Naive B cell (primary cell): ENCODE data around the gene PTMS. TPM values are rescaled to one million over a fixed set of nuclear protein-coding genes. Genes with fewer than 3 reads are reported as not detected.

Source experiments
- ATAC-seq, 2 donors: fragments of 150-1000 bp; cut with Tn5 transposase; 2 replicates each; pipeline ENCODE4 v1.10.0; 2021; ENCODE audit warnings: low read depth in 2 of 2, mild to moderate bottlenecking in 2 of 2, moderate library complexity in 2 of 2
- DNase-seq: peaks from one replicate; pipeline ENCODE4 v3.0.0; 2022
- H3K27ac Mint-ChIP-seq, 6 donors: one replicate each; pipeline ENCODE4 v1.8.0; 2020 to 2022; ENCODE audit warnings: mild to moderate bottlenecking in 6 of 6, mixed read lengths in 6 of 6, moderate library complexity in 5 of 6, inconsistent platforms in 2 of 6
- H3K27me3 Mint-ChIP-seq, 3 donors: one replicate each; pipeline ENCODE4 v1.8.0; 2021 to 2022; ENCODE audit warnings: mixed read lengths in 3 of 3, mild to moderate bottlenecking in 1 of 3
- H3K36me3 Mint-ChIP-seq, 2 donors: one replicate each; pipeline ENCODE4 v1.8.0; 2020 to 2022; ENCODE audit warnings: mixed read lengths in 2 of 2, inconsistent platforms in 1 of 2, mild to moderate bottlenecking in 1 of 2
- H3K4me1 Mint-ChIP-seq, 3 donors: one replicate each; pipeline ENCODE4 v1.8.0; 2020 to 2022; ENCODE audit warnings: mixed read lengths in 3 of 3, inconsistent platforms in 1 of 3, mild to moderate bottlenecking in 1 of 3, moderate library complexity in 1 of 3
- H3K4me3 Mint-ChIP-seq, 8 donors: one replicate each; pipeline ENCODE4 v1.8.0; 2020 to 2022; ENCODE audit warnings: mild to moderate bottlenecking in 8 of 8, mixed read lengths in 8 of 8, moderate library complexity in 8 of 8, inconsistent platforms in 2 of 8
- H3K9me3 Mint-ChIP-seq, 7 donors: one replicate each; pipeline ENCODE4 v1.8.0; 2020 to 2022; ENCODE audit warnings: mixed read lengths in 7 of 7, mild to moderate bottlenecking in 5 of 7, inconsistent platforms in 2 of 7, moderate library complexity in 1 of 7
- polyA plus RNA-seq, 6 donors: library from polyadenylated mRNA; unstranded; fragments of 300-500 nt; fragmentation: Illumina TruSeq; gene quantifications; one replicate each; pipeline ENCODE4 v1.2.3, GENCODE V29; 2021; ENCODE audit warnings: low read depth in 6 of 6

The PTMS gene
- polyA plus RNA-seq, 6 donors from 2014 or later = 0.38 TPM; not detected in 5

DNA sequence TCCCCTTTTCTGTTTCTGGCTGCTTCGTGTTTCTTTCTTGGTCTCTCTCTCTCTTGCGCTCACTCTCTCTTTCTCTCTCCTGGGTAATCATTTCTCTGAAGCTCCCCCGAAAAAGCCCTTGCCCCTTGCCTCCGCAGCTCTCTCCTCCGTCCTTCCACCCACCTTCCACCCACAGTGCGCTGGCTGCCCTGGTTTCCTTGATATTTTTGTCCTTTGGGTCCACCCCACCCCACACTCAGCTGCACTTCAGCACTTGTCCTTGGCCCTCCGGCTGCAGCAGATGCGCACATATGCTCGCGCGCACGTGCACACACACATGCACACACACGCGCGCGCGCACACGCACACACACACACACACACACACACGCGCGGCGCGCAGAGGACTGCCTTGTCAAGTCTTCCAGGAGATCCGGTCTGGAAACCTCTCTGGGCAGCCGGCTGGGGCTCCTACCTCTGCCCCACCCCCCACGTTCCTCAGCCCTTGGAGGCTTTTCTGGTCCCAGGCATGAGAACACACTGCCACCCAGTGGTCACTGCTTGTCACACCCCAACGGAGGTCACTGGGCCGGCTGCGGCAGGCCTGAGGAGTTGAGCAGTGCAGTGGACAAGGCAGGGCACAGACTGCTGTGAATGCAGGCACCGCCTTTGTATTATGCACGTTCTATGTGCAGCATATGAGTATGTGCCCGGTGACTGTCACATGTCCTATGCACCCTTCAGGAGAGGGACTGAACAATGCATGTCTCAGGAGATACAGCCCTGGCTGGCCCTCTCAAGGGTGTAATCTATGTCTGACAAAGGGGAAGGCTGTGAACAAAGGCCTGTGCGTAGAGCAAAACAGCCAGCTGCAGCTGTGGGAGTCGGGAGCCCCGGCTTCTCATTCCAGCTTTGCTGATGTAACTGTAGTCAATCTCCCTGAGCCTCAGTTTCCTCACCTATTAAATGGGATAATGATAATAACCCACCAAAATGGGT, 12.7 kb downstream of the PTMS start:
- DNase-seq (peak; percentile 83), ATAC-seq (peak; percentile 93)
- H3K27me3 Mint-ChIP-seq = peaks cover 38 to 59% (median 57%) of the 10 kb centered on the region in 3 donors
- H3K36me3 Mint-ChIP-seq = peaks cover 0 to 8% of the 10 kb centered on the region in 2 donors
- peaks cover 20 to 22% (median 21%) of the 10 kb centered on the region in 3 donors for H3K4me1 Mint-ChIP-seq
- peak overlapping the region in 4 of 6 donors; percentile 5 to 96 (median 88) for H3K27ac Mint-ChIP-seq
- H3K9me3 Mint-ChIP-seq = no peaks in the 10 kb centered on the region
- peak overlapping the region; percentile 54 to 95 (median 86) for H3K4me3 Mint-ChIP-seq

DNA sequence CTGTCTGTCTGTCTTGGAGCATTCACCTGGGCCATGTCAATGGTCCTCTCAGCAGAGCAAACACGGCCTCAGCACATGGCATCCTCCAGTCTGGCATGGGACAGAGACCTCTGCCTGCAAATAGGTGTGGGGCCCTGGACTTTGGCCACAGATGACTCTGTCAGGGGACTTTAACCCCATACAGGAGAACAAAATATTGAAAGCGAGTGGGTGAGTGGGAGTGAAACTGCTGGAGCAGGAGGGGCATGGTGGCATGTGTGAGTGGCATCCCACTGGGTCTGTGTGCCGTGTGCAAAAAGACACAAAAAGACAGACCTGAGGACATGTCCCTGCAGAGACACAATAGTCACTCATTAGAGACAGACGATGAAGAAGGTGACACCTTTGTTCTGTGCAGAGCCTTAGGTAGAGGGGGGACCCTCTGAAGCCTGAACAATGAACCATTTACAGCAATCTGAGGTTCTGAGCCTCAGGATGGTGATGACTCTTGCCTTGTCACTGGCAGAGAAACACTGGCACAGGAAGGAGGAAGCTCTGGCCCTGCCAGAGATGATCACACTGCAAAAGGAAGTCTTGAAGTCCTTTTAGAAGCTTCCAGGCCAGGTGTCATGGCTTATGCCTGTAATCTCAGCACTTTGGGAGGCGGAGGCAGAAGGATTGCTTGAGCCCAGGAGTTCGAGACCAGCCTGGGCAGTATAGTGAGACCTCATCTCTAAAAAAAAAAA, 13.7 kb downstream of the PTMS start:
- no peaks in the 10 kb centered on the region for H3K9me3 Mint-ChIP-seq
- peak overlapping the region in 2 of 6 donors; percentile 50 to 90 for H3K27ac Mint-ChIP-seq
- DNase-seq (no peak), ATAC-seq (no peak)
- peaks cover 14 to 17% (median 16%) of the 10 kb centered on the region in 3 donors for H3K4me1 Mint-ChIP-seq
- peaks cover 30 to 52% (median 49%) of the 10 kb centered on the region in 3 donors for H3K27me3 Mint-ChIP-seq
- peak overlapping the region in 5 of 8 donors; percentile 9 to 87 (median 57) for H3K4me3 Mint-ChIP-seq
- H3K36me3 Mint-ChIP-seq = peaks cover 0 to 6% of the 10 kb centered on the region in 2 donors

DNA sequence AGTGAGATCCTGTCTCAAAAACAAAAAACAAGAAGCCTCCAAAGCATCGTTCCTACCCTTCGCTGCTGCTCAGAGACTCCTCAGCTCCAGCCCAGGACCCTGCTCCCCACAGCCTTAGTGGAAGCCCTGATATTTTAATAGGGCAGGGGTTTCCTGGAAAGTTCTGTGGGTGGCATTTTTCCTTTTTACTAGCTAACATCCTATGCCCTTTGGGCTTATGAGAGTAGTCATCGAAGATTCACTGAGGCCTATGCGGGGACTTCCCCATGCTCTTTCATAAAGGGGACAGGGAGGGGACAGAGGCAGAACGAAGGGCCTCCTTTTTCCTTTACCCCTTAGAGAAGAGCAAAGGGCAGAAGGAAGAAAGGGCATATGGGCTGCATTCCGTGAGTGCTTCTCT, 14.4 kb downstream of the PTMS start:
- Mint-ChIP-seq H3K4me3 (no peak overlapping the region), H3K27me3 (peaks cover 23 to 45% (median 42%) of the 10 kb centered on the region in 3 donors), H3K36me3 (no peaks in the 10 kb centered on the region), H3K9me3 (no peaks in the 10 kb centered on the region), H3K4me1 (peaks cover 13 to 14% (median 13%) of the 10 kb centered on the region in 3 donors), H3K27ac (no peak overlapping the region)
- no peak for DNase-seq
- no peak for ATAC-seq

GRCh38 chr12:6782119-6782518, 16.0 kb downstream of the PTMS start:
- Mint-ChIP-seq H3K4me3 (no peak overlapping the region), H3K27ac (no peak overlapping the region), H3K27me3 (peaks cover 15 to 37% (median 27%) of the 10 kb centered on the region in 3 donors), H3K9me3 (no peaks in the 10 kb centered on the region), H3K4me1 (peaks cover 13% of the 10 kb centered on the region in 3 donors), H3K36me3 (no peaks in the 10 kb centered on the region)
- ATAC-seq (no peak), DNase-seq (no peak)

GRCh38 chr12:6782850-6783566, 16.8 kb downstream of the PTMS start:
- Mint-ChIP-seq H3K36me3 (no peaks in the 10 kb centered on the region), H3K9me3 (no peaks in the 10 kb centered on the region), H3K4me3 (no peak overlapping the region), H3K27ac (no peak overlapping the region), H3K27me3 (peaks cover 9 to 28% (median 18%) of the 10 kb centered on the region in 3 donors), H3K4me1 (peaks cover 11 to 12% (median 12%) of the 10 kb centered on the region in 3 donors)
- ATAC-seq (no peak), DNase-seq (no peak)

DNA sequence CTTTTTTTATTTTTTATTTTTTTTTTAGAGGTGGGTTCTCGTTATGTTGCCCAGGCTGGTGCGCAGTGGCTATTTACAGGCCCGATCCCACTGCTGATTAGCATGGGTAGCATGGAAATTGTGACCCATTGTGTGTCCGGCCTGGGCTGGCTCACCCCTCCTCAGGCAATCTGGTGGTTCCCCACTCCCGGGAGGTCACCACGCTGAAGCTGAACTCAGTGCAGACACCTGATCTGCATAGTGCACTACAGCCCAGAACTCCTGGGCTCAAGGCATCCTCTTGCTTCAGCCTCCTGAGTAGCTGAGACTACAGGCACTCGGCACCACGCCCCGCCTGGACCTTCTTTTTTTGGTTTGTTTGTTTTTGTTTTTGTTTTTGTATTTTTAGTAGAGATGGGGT, 17.7 kb downstream of the PTMS start:
- Mint-ChIP-seq H3K27ac (no peak overlapping the region), H3K4me1 (peaks cover 3 to 4% (median 3%) of the 10 kb centered on the region in 3 donors), H3K9me3 (no peaks in the 10 kb centered on the region), H3K36me3 (no peaks in the 10 kb centered on the region), H3K27me3 (peaks cover 8 to 27% (median 18%) of the 10 kb centered on the region in 3 donors), H3K4me3 (no peak overlapping the region)
- ATAC-seq = no peak
- no peak for DNase-seq

DNA sequence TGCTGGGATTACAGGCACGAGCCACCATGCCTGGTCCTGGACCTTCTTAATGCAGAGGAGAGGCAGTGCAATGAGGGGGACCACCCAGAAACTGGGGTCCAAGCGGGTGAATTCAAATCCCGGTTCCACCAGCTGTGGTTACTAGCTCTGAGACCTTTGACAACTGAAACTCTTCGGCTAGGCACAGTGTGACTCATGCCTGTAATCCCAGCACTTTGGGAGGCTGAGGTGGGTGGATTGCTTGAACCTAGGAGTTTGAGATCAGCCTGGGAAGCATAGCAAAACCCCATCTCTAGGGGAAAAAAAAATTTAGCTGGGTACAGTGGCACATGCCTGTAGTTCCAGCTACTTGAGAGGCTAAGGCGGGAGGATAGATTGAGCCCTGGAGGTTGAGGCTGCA, 18.1 kb downstream of the PTMS start:
- Mint-ChIP-seq H3K27me3 (peaks cover 9 to 30% (median 20%) of the 10 kb centered on the region in 3 donors), H3K36me3 (no peaks in the 10 kb centered on the region), H3K4me1 (no peaks in the 10 kb centered on the region), H3K4me3 (no peak overlapping the region), H3K27ac (peak overlapping the region in 1 of 6 donors; percentile 35), H3K9me3 (no peaks in the 10 kb centered on the region)
- no peak for ATAC-seq
- no peak for DNase-seq

DNA sequence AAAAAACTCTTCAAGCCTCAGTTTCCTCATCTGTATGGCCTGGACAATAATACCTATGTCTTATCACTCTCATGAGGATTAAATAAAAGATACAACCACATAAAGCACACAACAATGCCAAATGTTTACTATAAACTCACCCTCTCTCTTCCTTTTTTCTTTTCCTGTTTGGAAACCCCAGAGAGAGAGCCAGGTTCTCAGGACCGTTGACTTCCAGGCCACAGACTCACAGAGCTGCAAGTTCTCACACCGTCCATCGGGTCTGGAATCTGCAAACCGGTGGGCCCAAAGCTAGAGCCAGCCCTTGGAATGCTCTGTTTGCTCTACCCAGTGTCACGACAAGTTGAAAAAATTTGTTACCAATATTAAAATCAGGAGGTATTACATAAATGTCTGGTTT, 18.6 kb downstream of the PTMS start:
- no peak overlapping the region for H3K4me3 Mint-ChIP-seq
- H3K9me3 Mint-ChIP-seq = no peaks in the 10 kb centered on the region
- peaks cover 11 to 35% (median 24%) of the 10 kb centered on the region in 3 donors for H3K27me3 Mint-ChIP-seq
- ATAC-seq (no peak), DNase-seq (no peak)
- no peaks in the 10 kb centered on the region for H3K36me3 Mint-ChIP-seq
- H3K4me1 Mint-ChIP-seq = no peaks in the 10 kb centered on the region
- peak overlapping the region in 1 of 6 donors; percentile 35 for H3K27ac Mint-ChIP-seq

DNA sequence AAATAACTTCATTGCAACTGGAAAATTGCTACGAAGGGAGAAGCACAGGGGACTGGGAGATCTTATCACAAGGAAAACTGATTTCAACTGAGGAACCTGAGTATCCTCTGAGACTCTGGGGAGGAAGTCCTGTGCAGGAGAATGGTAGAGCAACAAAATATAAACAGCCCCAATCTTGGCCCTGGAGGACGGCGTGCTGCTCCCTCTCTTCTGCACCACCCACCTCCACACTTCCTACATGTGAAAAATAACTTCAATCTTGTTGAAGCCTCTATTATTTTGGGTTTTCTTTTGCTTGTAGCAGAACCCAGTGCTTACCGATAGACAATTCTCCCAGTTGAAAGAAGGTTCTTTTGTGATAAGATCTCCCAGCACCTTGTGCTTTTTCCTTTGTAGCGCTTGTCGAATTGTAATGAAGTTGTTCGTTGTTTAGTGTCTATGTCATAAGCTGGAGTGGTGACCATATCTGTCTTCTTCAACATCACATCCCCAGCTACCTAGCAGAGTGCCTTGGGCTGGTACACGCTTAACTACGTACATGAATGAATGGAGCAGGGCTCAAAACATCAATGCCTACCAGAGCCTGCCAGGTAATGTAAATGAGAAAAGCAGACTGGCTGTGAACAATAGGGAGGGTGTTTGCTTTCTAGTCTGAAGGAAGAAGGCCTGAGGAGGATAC, 20.4 kb downstream of the PTMS start:
- DNase-seq (no peak), ATAC-seq (no peak)
- peak overlapping the region in 1 of 6 donors; percentile 39 for H3K27ac Mint-ChIP-seq
- no peak overlapping the region for H3K4me3 Mint-ChIP-seq
- no peaks in the 10 kb centered on the region for H3K9me3 Mint-ChIP-seq
- H3K36me3 Mint-ChIP-seq = no peaks in the 10 kb centered on the region
- H3K27me3 Mint-ChIP-seq = peaks cover 13 to 38% (median 29%) of the 10 kb centered on the region in 3 donors
- no peaks in the 10 kb centered on the region for H3K4me1 Mint-ChIP-seq

DNA sequence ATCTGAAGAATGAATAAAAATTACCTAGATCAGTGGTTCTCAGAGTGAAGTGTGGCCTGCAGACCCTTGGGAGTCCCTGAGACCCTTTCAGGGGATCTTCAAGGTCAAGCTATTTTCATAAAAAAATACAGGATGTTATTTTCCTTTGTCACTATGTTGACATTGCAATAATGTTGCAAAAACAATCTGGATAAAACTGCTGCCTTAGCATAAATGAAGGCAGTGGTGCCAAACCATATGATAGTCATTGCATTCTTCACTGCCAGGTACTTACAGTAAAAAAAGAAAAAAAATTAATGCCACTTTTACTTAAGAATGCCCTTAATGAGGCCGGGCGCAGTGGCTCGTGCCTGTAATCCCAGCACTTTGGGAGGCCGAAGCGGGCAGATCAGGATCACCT, 21.1 kb downstream of the PTMS start:
- H3K9me3 Mint-ChIP-seq = peaks cover 0 to 3% (median 0%) of the 10 kb centered on the region in 7 donors
- H3K27ac Mint-ChIP-seq = no peak overlapping the region
- no peak for DNase-seq
- H3K4me1 Mint-ChIP-seq = peaks cover 6 to 7% (median 7%) of the 10 kb centered on the region in 3 donors
- H3K4me3 Mint-ChIP-seq = no peak overlapping the region
- ATAC-seq = no peak
- peaks cover 14 to 44% (median 34%) of the 10 kb centered on the region in 3 donors for H3K27me3 Mint-ChIP-seq
- H3K36me3 Mint-ChIP-seq = no peaks in the 10 kb centered on the region

DNA sequence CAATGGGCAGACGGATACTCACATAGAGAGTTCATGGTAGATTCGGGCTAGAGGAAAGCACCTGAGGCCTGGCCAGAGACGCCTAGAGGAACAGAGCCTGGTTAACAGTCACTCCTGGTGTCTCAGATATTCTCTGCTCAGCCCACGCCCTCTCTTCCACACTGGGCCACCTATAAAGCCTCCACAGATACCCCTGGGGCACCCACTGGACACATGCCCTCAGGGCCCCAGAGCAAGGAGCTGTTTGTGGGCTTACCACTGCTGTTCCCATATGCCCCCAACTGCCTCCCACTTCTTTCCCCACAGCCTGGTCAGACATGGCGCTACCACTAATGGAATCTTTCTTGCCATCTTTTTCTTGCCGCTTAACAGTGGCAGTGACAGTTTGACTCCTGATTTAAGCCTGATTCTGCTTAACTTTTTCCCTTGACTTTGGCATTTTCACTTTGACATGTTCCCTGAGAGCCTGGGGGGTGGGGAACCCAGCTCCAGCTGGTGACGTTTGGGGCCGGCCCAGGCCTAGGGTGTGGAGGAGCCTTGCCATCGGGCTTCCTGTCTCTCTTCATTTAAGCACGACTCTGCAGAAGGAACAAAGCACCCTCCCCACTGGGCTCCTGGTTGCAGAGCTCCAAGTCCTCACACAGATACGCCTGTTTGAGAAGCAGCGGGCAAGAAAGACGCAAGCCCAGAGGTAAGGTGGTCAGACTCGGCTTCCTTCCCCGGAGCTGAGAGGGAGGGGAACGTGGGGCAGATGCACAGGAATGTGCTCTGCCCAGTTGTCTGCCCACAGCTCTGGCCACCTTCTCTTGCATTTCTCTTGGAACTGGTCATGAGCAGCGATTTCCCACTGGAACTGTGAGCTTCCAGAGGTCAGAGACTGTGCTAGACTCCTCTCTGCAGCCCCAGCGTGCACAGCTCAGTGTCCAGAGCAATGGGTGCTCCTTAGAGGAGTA, 23.1 kb downstream of the PTMS start, which contains the start of gene CD4:
CD4 (plus strand) TSS at position 557 of the 953 bp plus-strand sequence. CDS start 10,611 bp downstream, outside the sequence.
- DNase-seq (no peak), ATAC-seq (no peak)
- no peaks in the 10 kb centered on the region for H3K36me3 Mint-ChIP-seq
- peaks cover 18 to 22% (median 21%) of the 10 kb centered on the region in 3 donors for H3K4me1 Mint-ChIP-seq
- peaks cover 0 to 3% (median 0%) of the 10 kb centered on the region in 7 donors for H3K9me3 Mint-ChIP-seq
- H3K4me3 Mint-ChIP-seq = peak within 1 kb of the TSS in 1 of 8 donors; percentile 3
- peak within 1 kb of the TSS in 1 of 6 donors; percentile 74 for H3K27ac Mint-ChIP-seq
- H3K27me3 Mint-ChIP-seq = peaks cover 24 to 46% (median 41%) of the 10 kb centered on the region in 3 donors
